HG02623 (cell line): ENCODE data around the gene MICALL1.
"Not testable (repeated sequence)": the region's sequence is repeated elsewhere in the genome, so short reads cannot be mapped to it uniquely, and the experiment has no call there.

Experiments used
- ATAC-seq: cut with Tn5 transposase; IDR thresholded peaks from one replicate; pipeline ENCODE4 v1.9.1; 2021; ENCODE audit warnings: moderate library complexity; ENCODE audit not compliant: unreplicated experiment

Gene MICALL1

DNA sequence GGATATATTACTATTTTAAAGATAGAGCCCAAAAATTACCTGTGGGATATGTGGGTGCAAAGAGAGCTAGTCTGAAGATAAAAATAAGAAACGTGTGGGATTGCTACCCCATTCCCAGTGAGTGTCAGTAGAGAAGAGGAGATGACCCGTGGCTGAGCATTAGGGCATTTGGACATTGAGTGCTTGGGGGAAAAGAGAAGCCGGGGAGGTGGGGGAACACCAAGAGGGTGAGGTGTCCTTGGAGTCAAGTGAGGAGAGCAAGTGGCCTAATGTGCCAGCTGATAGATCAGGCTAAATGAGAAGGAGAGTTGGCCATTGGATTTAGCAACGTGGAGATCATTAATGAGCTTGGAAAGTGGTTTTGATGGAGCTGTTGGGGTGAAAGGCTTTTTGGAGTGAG lies 48.6 kb downstream of the MICALL1 start:
- no peak for ATAC-seq

DNA sequence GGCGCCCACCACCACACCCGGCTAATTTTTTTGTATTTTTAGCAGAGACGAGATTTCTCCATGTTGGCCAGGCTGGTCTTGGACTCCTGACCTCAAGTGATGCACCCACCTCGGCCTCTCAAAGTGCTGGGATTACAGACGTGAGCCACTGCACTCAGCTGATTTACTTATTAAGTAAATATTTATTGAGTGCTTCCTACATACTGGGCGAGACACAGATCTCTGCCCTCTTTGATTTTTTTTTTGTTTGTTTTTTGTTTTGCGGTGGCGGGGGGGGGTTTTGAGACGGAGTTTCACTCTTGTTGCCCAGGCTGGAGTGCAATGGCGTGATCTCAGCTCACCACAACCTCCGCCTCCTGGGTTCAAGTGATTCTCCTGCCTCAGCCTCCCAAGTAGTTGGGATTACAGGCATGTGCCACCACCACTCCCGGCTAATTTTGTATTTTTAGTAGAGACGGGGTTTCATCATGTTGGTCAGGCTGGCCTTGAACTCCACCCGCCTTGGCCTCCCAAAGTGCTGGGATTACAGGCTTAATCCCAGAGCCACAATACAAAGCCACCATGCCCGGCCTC lies 49.8 kb downstream of the MICALL1 start:
- not testable (repeated sequence) for ATAC-seq

DNA sequence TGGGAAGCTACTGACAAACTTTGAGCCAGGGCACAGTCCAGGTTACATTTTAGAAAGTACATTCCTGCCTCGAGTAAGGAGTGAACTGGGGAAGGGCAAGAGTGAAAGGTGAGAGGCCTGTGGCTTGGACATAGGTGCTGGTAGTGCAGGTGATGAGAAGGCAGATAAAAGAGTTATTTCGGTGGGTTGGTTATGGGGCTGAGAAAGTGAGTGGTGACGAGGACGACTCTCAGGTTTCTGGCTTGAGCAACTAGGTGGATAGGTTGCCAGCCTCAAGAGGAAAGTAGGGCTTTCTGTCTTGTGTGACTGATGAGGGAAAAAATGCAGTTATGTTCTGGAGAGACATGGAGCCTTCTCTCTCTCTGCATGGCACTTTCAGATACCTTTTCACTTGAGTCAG lies 51.1 kb downstream of the MICALL1 start:
- ATAC-seq = no peak

DNA sequence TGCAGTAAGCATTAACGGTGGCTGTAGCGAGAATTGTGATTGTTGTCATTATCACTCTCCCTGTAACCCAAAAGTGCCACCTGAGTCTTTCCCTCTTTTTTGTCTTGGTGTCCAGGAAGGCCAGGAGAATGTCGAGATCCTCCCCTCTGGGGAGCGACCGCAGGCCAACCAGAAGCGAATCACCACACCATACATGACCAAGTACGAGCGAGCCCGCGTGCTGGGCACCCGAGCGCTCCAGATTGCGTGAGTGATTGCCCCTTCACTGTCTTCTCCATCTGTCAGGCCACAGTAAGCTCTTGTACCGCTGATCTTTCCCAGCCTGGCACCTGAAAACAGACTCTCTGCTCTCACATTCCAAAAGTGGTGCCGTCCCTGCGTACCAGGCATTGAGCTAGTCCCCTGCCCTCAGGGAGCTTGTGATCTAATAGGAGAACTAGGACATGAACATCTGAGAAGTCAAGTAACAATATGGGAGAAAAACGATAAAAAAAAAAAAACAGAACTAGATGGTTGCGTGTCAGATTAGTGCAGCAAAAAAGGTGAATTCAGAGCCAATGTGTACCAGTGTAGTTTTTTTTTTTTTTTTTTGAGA lies 53.2 kb downstream of the MICALL1 start:
- ATAC-seq = no peak

DNA sequence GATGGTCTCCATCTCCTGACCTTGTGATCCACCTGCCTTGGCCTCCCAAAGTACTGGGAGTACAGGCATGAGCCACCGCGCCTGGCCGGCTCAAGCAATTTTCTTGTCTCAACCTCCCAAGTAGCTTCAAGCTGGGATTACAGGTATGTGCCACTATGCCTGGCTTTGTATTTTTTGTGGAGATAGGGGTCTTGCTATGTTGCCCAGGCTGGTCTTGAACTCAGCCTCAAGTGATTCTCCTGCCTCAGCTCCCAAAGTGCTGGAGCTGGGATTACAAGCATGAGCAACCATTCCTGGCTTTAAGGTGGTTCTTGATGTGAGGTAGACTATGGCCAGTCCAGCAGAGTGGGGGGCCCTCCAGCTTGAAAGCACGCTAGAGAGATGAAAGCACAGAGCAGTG lies 55.0 kb downstream of the MICALL1 start:
- ATAC-seq = no peak

DNA sequence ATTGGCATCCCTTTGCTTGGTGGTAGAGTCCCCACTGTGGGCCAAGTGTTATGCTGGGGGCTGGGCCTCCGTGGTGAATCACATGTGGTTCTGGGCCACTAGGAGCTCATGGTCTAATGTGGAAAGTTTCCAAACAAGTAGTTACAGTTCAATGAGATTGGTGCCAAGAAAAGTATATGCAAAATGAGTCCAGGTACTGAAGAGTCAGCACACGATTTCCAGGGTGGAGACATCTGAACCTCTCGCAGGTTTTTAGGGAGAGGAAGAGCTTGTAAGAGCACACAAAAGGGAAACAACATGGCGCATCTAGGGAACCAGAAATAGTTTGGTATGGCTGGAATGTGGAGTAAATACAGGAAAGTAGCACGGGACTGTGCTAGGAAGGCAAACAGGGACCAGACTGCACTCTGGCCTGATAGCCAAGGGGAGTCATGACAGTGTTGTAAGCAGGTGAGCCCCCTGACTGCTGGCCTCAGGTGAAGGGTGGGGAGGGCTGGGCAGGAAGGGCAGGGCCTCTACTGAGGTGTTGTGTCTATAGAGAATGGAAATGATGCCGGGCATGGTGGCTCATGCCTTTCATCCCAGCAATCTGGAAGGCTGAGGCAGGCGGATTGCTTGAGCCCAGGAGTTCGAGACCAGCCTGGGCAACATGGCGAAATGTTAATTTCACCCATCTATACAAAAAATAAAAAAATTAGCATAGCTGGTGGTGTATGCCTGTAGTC lies 60.0 kb downstream of the MICALL1 start:
- no peak for ATAC-seq

DNA sequence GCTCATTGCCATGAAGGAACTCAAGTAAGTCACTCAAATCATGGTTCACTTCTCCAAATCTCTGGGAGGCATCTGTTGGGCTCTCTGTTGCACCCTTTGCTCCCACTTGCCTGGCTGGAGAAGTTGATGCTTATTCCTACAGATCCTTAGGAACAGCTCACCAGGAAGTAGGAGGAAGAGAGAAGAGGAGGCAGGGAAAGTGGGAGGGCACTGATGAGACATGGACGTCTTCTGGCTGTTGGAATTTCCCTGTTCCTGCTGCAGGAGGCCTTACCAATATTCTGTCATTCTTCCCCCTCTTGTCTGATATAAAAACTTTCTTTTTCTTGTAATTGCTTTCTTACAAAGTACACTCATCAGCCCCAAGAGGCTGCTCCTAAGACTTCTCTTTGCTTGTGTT lies 61.0 kb downstream of the MICALL1 start:
- ATAC-seq = no peak

DNA sequence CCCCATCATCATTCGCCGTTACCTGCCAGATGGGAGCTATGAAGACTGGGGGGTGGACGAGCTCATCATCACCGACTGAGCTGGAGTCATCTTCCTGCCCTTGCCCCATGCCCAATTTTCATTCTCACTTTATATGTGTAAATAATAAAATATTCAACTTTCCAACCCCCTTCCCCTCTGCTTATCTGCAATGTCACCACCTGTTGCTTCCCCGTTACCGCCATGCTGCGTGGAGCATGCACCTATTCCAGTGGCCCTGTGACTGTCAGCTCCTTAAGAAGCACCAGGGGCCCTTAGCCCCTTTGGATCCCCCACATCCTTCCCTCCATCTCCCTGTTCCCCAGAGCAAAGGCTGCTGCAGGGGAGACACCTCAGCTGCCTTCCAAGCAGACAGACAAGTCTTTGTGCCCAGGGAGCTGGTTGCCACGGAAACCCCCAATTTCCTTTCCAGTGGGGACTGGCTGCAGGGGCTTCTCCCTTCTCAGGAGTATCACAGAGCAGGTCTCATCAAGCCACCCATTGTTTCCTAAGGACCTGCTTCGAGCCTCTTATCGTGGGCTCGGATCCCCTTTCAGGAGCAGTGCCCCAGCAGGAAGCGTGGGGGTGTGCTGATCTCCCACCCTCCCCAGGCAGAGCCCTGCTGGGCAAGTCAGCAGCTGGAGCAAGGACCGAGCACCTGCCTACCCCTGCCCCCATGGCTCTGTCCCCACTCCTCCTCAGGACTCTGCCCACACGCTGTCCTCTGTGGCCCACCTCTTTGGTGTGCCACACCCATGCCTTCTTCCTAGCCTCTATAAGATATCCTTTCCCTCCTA lies 61.7 kb downstream of the MICALL1 start:
- ATAC-seq = no peak

DNA sequence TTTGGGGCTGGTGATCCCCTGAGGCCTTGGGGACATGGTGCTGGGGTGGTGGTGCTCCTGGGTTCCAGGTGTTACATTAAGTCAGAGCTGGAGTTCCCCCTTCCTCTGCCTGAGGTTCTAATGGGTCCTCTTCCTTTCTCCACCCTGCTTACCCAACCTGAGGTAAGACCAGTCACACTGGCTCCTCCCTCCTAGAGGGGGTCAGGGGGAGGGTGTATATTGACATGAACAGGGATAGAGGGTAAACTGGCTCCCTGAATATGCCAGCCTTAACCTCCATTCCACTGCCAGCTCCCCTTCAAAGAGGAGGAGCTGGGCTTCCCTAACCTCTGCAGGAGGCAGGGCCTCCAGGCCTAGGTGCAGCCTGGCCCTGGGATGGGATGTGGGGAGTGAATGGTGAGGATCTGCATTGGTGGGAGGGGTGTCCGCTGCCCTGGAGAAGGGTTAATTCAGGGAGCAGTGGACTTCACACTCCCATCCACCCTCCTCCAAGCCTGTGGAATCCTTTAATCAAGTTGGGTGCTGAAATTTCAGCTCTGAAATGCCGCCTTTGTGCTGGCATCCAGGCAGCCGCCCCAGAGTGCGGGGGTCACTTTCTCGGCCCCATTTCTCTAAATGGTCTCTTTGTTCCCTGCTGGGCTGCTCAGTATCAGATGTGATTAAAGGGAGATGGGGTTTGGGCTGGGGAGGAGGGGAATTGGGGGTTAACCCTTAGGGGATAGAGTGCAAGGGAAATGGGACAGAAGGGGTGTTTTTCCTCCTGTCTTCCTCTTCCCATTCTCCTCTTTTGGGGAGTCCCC lies 62.6 kb downstream of the MICALL1 start:
- ATAC-seq = no peak

DNA sequence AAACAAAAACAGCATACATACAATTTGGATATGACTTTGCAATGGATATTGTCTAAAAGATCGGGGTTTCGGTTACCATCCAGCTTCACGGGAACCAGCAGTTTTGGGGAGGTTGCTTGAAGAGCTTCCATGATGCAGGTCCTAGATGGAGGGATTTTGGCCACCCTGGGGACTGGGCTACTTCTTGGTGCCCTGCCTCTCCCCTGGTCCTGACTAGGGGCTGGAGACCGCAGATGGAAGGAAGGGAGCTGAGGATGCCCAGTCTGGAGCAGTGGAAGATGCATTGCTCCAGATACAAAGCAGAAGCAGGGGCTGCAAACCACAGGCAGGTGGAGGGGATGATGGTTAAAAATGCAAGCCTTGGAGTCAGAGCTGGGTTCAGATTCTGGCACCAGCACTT lies 64.8 kb downstream of the MICALL1 start:
- ATAC-seq = no peak

DNA sequence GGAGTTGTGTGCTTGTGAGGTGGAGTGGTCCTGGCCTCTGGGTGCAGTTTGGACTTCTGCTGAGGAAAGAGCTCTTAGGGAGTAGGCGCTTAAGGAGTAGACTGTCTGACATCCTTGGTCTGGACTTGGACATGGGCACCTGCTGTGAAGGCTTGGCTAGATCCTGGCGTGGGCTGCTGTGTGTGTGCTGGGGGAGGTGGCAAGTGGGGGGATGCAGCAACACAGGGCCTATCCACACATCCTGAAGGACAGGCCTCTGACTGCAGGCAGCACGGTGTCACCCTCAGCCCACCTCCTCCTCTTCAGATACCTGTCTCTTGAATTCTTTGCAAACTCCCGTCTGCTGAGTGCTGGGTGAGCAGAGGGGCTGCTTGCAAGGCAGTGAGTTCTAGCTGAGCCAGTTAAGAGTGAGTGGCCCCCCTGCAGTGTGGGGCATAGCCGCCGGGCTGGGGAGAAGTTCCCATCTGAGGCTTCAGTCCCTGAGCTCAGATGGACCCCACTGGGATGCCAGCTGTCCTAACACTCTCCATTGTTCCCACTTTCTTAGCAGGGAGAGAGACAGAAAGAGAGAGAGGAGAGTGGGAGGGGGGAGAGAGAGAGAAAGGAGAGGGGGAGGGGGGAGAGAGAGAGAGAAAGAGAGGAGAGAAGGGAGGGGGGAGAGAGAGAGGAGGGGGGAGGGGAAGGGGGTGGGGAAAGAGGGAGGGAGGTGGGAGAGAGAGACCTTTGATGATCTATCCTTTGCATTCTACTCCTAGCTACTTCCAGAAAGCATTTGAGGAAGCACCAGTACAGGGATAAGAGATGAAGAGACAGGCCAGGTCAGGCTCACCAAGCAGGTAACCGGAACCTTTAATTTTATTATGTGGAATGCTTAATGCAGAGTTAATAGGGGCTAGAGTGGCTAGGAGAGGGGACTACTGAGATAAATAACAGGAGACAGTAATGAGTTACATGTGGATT lies 65.7 kb downstream of the MICALL1 start:
- ATAC-seq = no peak

DNA sequence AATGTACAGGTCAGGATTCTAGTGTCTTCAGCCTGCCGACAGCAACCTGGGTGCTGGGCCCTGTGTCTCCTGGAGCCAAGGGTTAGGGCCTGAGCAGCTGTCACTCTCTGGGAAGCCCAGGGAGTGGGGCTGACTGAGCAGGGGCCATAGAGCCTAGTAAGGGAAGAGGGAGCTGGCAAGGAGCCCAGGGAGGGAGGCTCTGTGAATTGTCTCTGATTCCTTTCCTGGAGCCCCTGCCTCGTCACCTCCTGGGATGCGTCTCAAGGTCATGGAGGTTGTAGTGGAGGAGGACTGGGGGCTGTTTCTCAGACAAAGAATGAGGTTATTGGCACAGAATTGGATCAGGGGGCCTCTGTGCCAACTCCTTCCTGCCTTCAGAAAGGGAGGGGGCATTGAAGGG lies 66.4 kb downstream of the MICALL1 start:
- no peak for ATAC-seq

DNA sequence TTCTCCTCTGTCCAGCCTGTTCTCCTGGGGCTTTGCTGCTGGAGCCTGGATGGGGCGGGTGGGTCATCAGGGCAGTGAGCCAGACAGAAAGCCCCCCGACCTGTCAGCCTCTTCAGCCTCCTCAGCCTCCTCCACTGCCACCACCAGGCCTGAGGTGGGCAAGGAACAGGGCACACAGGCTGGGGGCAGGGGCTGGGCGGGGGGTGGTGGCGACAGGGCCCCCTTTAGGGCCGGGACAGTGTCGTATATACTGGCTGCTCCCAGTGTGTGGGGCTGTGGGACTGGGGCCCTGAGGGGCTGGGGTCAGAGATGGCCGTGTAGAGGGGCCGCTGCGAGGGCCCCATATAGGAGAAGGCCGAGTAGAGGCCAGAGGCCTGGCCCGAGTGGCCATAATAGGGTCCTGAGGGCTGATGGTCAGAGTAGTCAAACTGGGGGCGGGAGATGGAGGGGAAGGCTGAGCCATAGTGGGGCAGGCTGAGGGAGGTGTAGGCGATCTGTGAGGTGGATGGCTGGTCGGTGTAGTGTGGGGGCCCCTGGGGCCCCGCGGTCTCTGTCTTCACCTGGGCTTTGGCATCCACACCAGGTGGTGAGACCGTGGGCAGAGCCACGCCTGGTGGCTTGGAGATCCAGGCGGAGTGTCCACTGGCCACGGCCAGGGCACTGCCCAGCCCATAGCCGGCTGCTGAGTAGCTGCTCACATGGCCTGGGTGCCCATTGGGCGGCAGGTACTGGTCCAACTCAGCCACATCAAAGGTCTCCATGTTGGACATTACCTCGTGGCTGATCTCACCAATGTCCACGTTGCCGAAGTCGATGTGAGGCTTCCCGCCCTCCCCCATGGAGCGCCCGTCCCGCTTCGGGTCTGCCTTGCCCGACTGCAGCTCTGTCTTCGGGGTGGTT lies 67.4 kb downstream of the MICALL1 start:
- no peak for ATAC-seq

DNA sequence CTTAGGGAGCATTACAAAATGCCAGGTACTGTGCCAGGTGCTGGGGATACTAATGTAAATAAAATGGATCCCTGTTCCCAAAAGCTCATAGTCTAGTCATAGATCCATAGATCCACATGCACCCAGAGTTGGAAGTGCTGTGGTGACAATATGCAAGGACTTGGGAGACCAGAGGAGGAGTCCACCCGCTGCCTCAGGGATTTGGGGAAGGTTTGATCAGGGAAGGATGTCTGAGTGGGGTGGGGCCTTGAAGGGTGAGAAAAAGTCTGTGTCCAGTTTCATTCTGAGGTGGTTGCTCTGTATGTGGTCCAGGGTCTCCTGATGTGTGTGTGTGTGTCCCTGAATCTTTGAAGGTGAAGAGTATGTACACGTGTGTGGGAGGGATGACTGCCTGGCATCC lies 69.1 kb downstream of the MICALL1 start:
- ATAC-seq = no peak

DNA sequence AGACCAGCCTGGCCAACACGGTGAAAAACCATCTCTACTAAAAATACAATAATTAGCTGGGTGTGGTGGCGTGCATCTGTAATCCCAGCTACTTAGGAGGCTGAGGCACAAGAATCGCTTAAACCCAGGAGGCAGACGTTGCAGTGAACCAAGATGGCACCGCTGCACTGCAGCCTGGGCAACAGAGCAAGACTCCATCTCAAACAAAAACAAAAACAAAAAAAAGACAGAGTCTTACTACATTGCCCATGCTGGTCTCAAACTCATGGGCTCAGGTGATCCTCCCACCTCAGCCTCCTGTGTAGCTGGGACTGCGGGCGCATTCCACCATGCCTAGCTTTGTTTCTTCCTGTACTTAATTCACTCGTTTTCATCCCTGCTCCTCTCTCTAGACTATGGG lies 69.9 kb downstream of the MICALL1 start:
- ATAC-seq = not testable (repeated sequence)

DNA sequence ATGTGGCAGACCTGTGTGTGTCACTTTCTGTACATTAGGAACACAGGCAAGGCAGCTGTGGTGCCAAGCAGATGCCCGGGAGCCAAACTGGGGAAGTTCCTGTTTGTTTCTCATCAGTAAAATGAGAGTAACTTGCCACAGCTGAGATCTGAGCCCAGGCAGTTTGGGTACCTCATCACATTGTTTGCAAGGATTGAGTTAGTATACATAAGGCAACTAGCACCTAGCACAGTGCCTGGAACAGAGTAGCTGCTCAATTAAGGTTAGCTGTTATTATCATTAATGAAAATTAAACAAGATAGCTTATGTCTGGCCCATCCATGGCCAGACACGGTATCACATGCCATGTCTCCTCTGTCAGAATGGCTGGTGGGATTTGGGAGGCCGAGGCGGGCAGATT lies 70.5 kb downstream of the MICALL1 start:
- no peak for ATAC-seq

DNA sequence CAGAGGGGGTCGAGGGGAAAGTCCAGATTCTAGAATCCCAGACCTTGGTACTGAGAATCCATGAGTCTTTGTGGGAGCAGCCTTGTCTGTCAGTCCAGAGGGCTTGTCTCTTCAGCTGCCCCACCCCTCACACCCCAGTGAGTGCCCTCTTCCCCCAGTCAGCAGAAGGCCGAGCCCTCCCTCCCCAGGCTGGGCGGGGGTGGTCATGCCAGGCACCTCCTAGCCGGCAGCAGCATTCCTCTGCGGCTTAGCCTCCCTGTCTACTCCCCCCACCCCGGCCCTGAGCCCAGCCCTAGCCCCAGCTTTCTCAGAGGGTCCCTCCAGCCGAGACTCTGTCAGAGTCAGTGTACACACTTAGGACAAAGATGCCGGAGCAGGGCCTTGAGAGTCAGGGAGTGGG lies 73.7 kb downstream of the MICALL1 start:
- no peak for ATAC-seq

DNA sequence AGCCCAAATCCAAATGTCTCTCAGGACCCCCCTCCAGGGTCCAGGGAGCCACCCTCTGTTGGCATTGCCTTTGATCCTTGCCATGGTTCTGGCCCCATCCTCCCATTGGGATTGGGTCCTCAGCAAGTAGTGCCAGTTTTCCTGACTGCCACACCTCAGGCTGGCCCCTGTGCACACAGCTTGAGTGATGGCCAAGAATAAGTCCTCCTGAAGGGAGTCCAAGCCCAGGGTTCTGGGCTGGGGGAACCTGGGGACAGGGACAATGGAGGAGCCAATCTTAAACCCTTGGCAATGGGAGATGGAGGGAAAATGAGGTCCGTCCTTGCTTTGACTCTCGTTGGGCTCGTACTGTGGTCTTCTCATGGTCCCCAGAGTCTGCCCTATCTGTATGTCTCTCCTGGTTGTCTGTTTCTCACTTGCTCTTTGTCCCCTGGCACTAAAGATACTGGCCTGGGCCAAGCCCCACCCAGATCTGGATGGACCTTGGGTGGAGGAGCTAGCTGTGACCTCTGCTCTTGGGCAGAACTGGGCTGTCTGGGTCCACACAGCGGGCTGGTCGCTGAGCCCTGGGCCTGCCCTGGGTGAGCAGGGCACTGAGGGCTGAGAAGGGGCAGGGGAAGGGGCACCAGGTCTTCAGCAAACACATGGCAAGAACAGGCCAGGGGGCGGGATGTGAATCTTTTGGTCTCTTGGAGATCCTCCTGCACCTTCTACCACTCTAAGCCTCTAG lies 75.3 kb downstream of the MICALL1 start:
- no peak for ATAC-seq
